ENCODE data around the gene APCDD1L. TPM values are rescaled to one million over a fixed set of nuclear protein-coding genes. Genes with fewer than 3 reads are reported as not detected.

Gene APCDD1L
- total RNA-seq, 1 donor from 2014 or later = 1.4 TPM

DNA sequence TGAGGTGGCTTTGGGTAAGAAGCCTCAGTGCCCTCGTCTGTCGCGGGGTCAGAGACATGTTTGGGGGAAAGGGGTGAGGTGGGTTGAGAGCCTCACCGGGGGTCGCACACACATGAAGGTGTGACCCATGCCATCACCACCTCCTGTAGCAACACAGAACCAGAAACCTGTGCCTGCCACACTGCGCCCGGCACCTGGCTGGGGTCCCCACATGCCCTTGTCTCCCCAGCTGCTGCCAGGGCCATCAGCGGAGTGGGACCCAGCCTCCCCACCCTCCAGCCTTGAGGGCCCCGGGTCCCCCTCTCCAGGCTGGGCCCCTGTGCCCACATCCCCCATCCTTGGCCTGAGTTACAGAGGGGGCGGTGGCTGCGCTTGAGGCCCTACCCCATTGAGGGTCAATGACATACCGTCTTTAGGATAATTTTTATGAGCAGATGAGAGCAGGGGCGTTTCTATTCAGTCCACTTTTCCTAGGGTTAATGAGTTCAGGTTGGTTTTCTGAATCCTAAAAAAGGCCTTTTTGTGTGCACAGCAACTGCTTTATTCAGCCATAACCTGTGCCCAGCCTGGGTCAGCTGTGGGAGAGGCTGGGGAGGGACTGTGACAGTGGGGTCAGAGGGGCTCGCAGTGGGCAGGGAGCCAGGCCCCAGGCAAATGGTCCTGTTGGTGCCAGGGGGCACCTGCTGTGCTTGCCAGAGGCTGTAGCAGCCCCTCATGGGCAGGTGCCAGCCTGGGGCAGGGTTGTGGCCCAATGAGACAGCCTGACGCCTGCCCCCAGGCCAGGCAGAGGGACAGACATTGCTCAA lies 19.4 kb downstream of the APCDD1L start:
- DNase-seq (ENCODE audit: low spot score) = no peak
- intact Hi-C loops (cut with DNase I) = no loop called here

- no peak for DNase-seq (ENCODE audit: low spot score)
- intact Hi-C loops (cut with DNase I) = no loop called here
Observed at GRCh38 chr20:58494923-58495622, 20.1 kb downstream of the APCDD1L start.

DNA sequence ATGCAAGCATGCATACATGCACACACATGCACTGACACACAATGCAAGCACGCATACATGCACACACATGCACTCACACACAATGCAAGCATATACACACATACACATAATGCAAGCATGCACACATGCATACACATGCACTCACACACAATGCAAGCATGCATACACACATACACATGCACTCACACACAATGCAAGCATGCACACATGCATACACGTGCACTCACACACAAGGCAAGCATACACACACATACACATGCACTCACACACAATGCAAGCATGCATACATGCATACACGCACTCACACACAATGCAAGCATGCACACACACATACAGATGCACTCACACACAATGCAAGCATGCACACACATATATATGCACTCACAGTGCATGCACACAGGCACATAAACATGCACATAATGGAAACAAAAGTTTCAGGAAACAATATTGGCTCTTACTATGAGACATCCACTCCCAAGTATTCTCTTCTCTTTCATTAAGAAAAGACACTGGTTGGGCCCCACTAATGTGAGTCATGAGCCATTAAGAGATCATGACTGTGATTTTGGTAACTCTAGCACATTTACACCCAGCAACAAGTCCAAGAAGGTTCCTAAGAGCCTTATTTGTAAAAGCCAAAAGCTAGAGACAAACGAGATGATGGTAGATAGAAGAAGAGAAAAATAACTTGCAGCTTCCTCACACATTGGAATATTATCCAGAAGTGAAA lies 22.2 kb downstream of the APCDD1L start:
- no peak for DNase-seq (ENCODE audit: low spot score)
- intact Hi-C loops (cut with DNase I) = no loop called here

- intact Hi-C loops (cut with DNase I) = no loop called here
- DNase-seq (ENCODE audit: low spot score) = no peak
Observed at GRCh38 chr20:58492074-58492718, 23.0 kb downstream of the APCDD1L start.

DNA sequence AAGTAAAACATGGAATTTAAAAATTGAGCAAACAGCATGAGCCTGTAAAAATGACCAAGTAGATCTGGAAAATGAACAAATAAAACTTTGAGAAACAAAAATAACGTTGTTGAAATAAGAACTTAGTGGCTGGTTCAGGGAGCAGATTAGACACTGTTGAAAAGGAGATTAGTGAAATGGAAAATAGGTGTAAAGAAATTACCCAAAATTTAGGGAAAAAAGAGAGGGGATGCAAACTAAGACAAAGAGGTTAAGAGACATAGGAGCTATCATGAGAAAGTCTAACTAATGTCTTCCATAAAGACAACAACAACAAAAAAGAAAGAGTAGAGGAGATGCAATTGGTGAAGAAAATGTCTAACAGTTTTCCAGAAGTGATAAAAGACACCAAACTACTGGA lies 29.0 kb downstream of the APCDD1L start:
- DNase-seq (ENCODE audit: low spot score) = no peak
- intact Hi-C loops (cut with DNase I) = no loop called here

GRCh38 chr20:58485393-58485792 lies 29.8 kb downstream of the APCDD1L start:
- intact Hi-C loops (cut with DNase I) = no loop called here
- DNase-seq (ENCODE audit: low spot score) = no peak

- intact Hi-C loops (cut with DNase I) = no loop called here
- DNase-seq (ENCODE audit: low spot score) = no peak
Observed at GRCh38 chr20:58483470-58483869, 31.7 kb downstream of the APCDD1L start.

GRCh38 chr20:58483051-58483450 lies 32.1 kb downstream of the APCDD1L start:
- intact Hi-C loops (cut with DNase I) = no loop called here
- DNase-seq (ENCODE audit: low spot score) = no peak

- intact Hi-C loops (cut with DNase I) = no loop called here
- no peak for DNase-seq (ENCODE audit: low spot score)
Observed at GRCh38 chr20:58482416-58482815, 32.8 kb downstream of the APCDD1L start.

DNA sequence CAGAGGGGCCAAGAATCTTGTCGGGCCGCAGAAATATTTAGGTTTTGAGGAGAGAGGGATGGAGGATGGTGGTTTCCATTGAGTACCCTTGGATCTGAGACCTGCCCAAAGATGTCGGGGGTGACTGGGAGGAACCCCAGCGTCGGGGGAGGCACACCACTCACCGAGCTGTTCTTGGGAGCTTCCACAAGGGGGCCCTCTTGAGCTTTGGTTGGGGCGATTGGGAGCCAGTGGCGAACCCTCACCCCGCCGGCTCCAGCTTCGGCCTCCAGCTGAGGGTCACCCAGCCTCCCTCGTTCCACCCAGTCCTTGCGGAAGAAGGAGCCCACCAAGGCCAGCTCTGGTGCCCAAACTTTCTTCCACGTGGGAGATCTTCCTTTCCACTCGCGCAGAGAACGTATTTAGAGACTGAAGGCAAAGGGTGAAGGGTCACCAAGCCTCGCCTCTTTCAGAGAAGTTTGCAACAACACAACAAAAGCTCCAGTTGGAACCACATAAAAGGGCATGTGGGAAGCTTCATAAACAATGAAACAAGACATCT lies 33.6 kb downstream of the APCDD1L start:
- no peak for DNase-seq (ENCODE audit: low spot score)
- intact Hi-C loops (cut with DNase I) = no loop called here

DNA sequence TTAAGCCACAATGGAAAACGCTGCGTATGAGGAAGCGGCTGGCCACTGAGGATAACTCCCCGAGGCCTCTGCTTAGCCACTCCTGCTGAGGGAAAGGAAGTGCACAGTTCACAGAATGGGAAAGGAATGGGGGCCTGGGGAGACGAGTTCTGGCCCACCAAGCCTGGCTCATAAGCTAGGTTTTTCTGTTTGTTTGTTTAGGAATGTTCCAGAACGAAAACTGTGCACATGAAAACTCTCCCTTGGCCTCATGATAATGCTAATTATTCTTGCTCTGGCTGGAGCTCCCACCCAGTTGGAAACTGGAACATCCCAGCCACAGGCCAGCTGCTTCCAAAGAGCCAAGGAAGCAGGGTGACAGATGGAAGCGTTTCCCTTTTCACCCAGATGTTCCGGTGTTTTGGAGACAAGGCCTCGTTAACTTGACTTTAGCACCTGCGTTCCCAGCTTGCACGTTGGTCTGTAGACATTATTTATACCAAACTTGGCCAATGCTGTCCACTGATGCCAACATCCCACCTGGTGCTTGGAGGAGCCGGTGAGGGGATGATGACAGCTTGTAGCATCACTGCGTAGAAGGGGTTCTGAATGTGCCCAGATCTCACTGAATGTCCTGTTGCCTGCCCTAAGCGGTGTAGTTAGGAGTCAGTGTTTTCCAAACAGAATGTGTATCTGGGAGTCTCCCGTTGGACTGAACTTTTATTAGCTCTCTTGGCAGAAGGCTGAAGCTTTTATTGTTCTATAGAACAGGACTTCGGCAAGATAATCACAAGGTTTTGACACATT lies 34.5 kb downstream of the APCDD1L start:
- intact Hi-C loops (cut with DNase I) = no loop called here
- DNase-seq (ENCODE audit: low spot score) = no peak

DNA sequence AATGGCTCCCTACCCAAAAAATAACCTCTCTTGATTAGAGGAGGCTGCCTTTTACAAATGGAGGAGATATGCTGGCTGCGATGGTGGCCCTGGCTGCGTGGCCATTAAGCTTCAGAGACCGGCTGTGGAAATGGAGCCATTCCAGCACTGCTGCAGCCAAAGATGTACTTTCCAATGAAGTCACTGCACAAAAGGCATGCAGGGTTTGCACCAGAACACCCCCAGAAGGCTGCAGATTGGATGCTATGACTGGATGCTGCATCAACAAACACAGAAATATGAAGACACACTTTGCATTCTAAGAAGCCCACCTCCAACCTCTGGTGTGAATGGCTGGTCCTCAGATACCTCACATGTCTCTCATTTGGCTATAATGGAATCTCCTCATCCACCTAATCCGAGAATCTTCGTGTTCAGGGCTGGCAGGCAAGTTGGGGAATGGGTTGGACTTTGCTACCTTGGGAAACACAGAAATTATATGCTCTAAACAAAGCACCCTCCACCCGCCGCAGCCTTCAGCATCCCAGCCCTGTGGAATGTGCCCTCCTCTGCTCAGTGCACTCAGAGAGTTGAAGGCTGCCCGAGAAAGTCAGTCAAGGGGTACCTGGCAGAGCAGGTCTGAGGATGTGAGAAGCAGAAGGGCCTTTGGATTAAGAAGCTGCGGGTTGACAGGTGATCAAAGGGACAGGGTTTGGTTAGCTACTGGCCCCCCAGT lies 35.3 kb downstream of the APCDD1L start:
- no peak for DNase-seq (ENCODE audit: low spot score)
- intact Hi-C loops (cut with DNase I) = no loop called here

GRCh38 chr20:58478141-58478805 lies 36.9 kb downstream of the APCDD1L start:
- no peak for DNase-seq (ENCODE audit: low spot score)
- intact Hi-C loops (cut with DNase I) = no loop called here

DNA sequence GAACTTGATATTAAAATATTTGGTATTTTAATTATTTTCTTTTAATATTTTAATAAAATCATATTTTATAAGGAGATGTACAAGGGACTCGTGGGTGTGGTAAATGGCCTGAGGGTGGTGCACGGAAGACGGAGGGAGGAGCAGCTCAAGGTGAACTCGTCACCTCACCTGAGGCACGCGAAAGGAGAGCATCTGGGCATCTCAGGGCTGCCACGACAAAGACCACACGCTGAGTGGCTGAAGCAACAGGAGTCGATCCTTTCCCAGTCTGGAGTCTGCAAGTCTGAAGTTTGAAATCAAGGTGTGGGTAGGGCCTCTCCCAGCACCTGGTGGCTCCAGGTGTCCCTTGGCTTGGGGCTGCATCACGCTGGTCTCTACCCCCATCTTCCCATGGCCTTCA lies 39.7 kb downstream of the APCDD1L start:
- intact Hi-C loops (cut with DNase I) = no loop called here
- DNase-seq (ENCODE audit: low spot score) = no peak

GRCh38 chr20:58473453-58474425 lies 41.5 kb downstream of the APCDD1L start:
- DNase-seq (ENCODE audit: low spot score) = no peak
- intact Hi-C loops (cut with DNase I) = no loop called here

- no peak for DNase-seq (ENCODE audit: low spot score)
- intact Hi-C loops (cut with DNase I) = no loop called here
Observed at GRCh38 chr20:58472273-58473018, 42.8 kb downstream of the APCDD1L start.

Data from cardiac septum (tissue), 1 donor.